Measurements from ENCODE around the gene GBP3.

The GBP3 gene

DNA sequence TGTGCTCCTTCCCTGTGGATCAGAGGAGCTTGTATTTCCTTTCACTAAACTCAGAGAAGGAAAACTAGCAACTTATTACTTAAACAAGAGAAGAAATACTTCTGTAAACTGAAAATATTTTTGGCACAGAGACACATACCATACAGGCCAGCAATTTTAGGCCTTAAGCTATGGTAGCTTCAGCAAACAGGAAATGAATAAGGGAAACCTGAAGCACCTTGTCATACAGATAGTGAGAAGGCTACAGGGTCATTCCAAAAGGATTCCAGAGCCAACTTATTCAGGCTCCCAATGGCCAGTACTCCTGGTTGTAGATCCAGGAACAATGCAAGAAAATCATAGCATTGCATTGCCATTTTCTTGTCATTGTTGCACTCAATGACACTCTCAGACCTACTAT is 21.2 kb downstream of the GBP3 start:
- peak; percentile 43 for DNase-seq (ENCODE audit: low read depth)
- TF ChIP-seq, protein P1, sequence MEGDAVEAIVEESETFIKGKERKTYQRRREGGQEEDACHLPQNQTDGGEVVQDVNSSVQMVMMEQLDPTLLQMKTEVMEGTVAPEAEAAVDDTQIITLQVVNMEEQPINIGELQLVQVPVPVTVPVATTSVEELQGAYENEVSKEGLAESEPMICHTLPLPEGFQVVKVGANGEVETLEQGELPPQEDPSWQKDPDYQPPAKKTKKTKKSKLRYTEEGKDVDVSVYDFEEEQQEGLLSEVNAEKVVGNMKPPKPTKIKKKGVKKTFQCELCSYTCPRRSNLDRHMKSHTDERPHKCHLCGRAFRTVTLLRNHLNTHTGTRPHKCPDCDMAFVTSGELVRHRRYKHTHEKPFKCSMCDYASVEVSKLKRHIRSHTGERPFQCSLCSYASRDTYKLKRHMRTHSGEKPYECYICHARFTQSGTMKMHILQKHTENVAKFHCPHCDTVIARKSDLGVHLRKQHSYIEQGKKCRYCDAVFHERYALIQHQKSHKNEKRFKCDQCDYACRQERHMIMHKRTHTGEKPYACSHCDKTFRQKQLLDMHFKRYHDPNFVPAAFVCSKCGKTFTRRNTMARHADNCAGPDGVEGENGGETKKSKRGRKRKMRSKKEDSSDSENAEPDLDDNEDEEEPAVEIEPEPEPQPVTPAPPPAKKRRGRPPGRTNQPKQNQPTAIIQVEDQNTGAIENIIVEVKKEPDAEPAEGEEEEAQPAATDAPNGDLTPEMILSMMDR (conservative IDR thresholded peaks at IDR 0.05; ENCODE audit: low read length): no peak
- no peak overlapping the region for H3K4me3 ChIP-seq (ENCODE audit: low read length)

DNA sequence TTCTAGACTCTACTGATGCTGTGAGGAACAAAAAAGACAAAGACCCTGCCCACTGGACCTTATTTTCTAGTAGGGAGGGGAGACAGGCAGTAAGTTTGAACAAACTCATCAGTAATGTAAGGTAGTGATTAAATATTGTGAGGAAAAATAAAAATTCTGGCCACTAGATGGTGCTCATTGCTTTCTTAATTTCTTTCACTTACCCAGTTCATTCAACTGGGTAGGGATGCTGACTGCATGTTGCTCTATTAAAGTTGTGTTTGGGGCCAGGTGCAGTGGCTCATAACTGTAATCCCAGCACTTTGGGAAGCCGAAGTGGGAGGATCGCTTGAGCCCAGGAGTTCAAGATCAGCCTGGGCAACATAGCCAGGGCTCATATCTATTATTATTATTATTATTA is 23.9 kb downstream of the GBP3 start:
- DNase-seq (ENCODE audit: low read depth): peak; percentile 67
- no peak overlapping the region for H3K4me3 ChIP-seq (ENCODE audit: low read length)

GRCh38 chr1:88990426-88990825 is 32.2 kb downstream of the GBP3 start:
- DNase-seq (ENCODE audit: low read depth): no peak
- TF ChIP-seq, protein P1 (conservative IDR thresholded peaks at IDR 0.05; ENCODE audit: low read length): no peak
- no peak overlapping the region for H3K4me3 ChIP-seq (ENCODE audit: low read length)

More for the DNA sequence above, 23.9 kb downstream of the GBP3 start:
- TF ChIP-seq, protein P1 (conservative IDR thresholded peaks at IDR 0.05; ENCODE audit: low read length): peak; percentile 56

DNA sequence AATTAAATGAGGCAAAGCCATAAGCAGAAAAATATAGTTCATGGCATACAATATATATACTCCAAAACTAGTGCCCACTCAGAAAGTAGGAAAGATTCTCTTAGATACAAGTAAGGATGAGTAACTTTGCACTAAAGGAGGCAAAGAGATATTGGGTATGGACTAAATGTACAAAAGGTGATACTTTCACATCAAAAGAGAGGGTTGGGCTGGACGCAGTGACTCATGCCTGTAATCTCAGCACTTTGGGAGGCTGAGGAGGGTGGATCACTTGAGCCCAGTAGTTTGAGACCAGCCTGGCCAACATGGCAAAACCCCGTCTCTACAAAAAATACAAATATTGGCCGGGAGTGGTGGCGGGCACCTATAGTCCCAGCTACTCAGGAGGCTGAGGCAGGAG is 37.0 kb downstream of the GBP3 start:
- TF ChIP-seq, protein P1 (conservative IDR thresholded peaks at IDR 0.05; ENCODE audit: low read length): no peak
- no peak for DNase-seq (ENCODE audit: low read depth)
- H3K4me3 ChIP-seq (ENCODE audit: low read length): no peak overlapping the region

GRCh38 chr1:88985032-88985431 is 37.6 kb downstream of the GBP3 start:
- TF ChIP-seq, protein P1 (conservative IDR thresholded peaks at IDR 0.05; ENCODE audit: low read length): 0 out of 2 replicates have a peak, but pooled peaks have one; percentile 5
- no peak overlapping the region for H3K4me3 ChIP-seq (ENCODE audit: low read length)
- peak; percentile 81 for DNase-seq (ENCODE audit: low read depth)

DNA sequence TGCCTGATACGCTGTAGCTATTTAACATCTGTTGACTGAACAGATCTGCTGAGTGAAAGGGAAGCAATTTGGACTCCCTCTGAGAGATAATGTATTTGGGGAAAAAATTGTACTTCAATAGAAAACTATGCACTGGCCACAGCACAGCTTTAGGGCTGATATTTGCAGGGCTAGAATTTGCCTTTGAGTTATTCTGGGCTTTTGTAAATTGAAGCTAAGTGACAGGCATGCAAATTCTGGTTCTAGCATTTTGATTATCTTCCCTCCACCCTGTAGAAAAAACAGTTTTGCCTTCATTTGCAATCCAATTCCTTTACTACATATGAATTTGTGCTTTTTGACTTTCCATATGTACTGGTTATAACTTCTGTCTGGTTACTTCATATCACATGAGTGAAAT is 38.1 kb downstream of the GBP3 start:
- no peak overlapping the region for H3K4me3 ChIP-seq (ENCODE audit: low read length)
- TF ChIP-seq, protein P1 (conservative IDR thresholded peaks at IDR 0.05; ENCODE audit: low read length): no peak
- DNase-seq (ENCODE audit: low read depth): no peak

GRCh38 chr1:88983791-88984559 is 38.7 kb downstream of the GBP3 start:
- TF ChIP-seq, protein P1 (conservative IDR thresholded peaks at IDR 0.05; ENCODE audit: low read length): peak; percentile 76
- H3K4me3 ChIP-seq (ENCODE audit: low read length): peak overlapping the region; percentile 32
- peak; percentile 54 for DNase-seq (ENCODE audit: low read depth)

All from AG10803 (cell line).